Keratinocyte (primary cell): ENCODE measurements around the gene PES1. TPM values are rescaled to one million over a fixed set of nuclear protein-coding genes. Genes with fewer than 3 reads are reported as not detected.

ENCODE experiments used
- DNase-seq: peaks from one replicate; pipeline ENCODE4 v3.0.0-alpha.2; 2011; ENCODE audit warnings: low read depth, missing footprints, low spot score
- FAIRE-seq: peaks from 2 replicates; lab custom pipeline; 2011; peaks lifted over from hg19 to GRCh38; lab: Jason Lieb, UNC
- H2AFZ ChIP-seq: 2 replicates; pipeline ENCODE4 v1.6.0; 2012; ENCODE audit warnings: low read length, control low read depth, inconsistent platforms; ENCODE audit not compliant: control insufficient read depth
- H3K27ac ChIP-seq: 2 replicates; pipeline ENCODE4 v1.5.1; 2011; ENCODE audit warnings: low read length; ENCODE audit not compliant: control insufficient read depth, insufficient read depth
- H3K27me3 ChIP-seq: 3 replicates; pipeline ENCODE4 v1.6.0; 2011; ENCODE audit warnings: low read length; ENCODE audit not compliant: control insufficient read depth, insufficient read depth; ENCODE audit errors: extremely low read depth
- H3K36me3 ChIP-seq, 2 experiments: 2 replicates in 1 of 2; 3 replicates in 1 of 2; pipeline ENCODE4 v1.5.1; 2011; ENCODE audit warnings: low read length in 2 of 2, mild to moderate bottlenecking in 1 of 2; ENCODE audit not compliant: control insufficient read depth in 2 of 2, insufficient read depth in 2 of 2; ENCODE audit errors: extremely low read depth in 1 of 2
- H3K4me1 ChIP-seq: 3 replicates; pipeline ENCODE4 v1.5.1; 2011; ENCODE audit warnings: low read length; ENCODE audit not compliant: control insufficient read depth, insufficient read depth; ENCODE audit errors: extremely low read depth
- H3K4me2 ChIP-seq: 3 replicates; pipeline ENCODE4 v1.6.0; 2011; ENCODE audit warnings: low read depth, low read length; ENCODE audit not compliant: control insufficient read depth, insufficient read depth; ENCODE audit errors: extremely low read depth
- H3K4me3 ChIP-seq, 3 experiments: fragments of 200-600 bp in 1 of 3; sonication (generic) in 1 of 3; 2 replicates in 2 of 3; 3 replicates in 1 of 3; pipeline ENCODE4 v1.5.1; 2011 to 2016; ENCODE audit warnings: low read length in 3 of 3, mild to moderate bottlenecking in 3 of 3, control low read depth in 2 of 3, inconsistent platforms in 1 of 3, low read depth in 1 of 3, mixed read lengths in 1 of 3, mixed run types in 1 of 3, moderate library complexity in 1 of 3; ENCODE audit not compliant: control insufficient read depth in 2 of 3, insufficient read depth in 2 of 3; ENCODE audit errors: extremely low read depth in 1 of 3
- H3K79me2 ChIP-seq: 2 replicates; pipeline ENCODE4 v1.6.0; 2012; ENCODE audit warnings: low read length; ENCODE audit not compliant: control insufficient read depth, insufficient read depth
- H3K9ac ChIP-seq: 3 replicates; pipeline ENCODE4 v1.6.0; 2011; ENCODE audit warnings: low read length; ENCODE audit not compliant: control insufficient read depth, insufficient read depth; ENCODE audit errors: extremely low read depth
- H3K9me1 ChIP-seq: 3 replicates; pipeline ENCODE4 v1.6.0; 2011; ENCODE audit warnings: low read length; ENCODE audit not compliant: control insufficient read depth, insufficient read depth; ENCODE audit errors: extremely low read depth
- H3K9me3 ChIP-seq: 2 replicates; pipeline ENCODE4 v1.5.1; 2012; ENCODE audit warnings: low read depth, low read length; ENCODE audit not compliant: control insufficient read depth
- H4K20me1 ChIP-seq: 3 replicates; pipeline ENCODE4 v1.6.0; 2011; ENCODE audit warnings: low read length; ENCODE audit not compliant: control insufficient read depth, insufficient read depth; ENCODE audit errors: extremely low read depth
- EZH2 ChIP-seq: IDR thresholded peaks from one replicate; pipeline ENCODE4 v1.6.1; 2012; ENCODE audit warnings: inconsistent platforms, mild to moderate bottlenecking, low read length, moderate library complexity
- dilution Hi-C: fragments of 300-500 bp; cut with MboI; formaldehyde crosslinking; loops from one replicate; pipeline ENCODE4 v1.7.0; 2020; ENCODE audit warnings: low sequenced_read_pairs; ENCODE audit not compliant: extremely low pct_ligation_motif_present
- polyA plus RNA-seq, 5 experiments: library from polyadenylated mRNA; depleted of rRNA in 3 of 5; stranded (reverse) in 3 of 5; stranded (forward) in 1 of 5; unstranded in 1 of 5; fragments of >200 nt; gene quantifications; 1 replicate in 1 of 5; 2 replicates in 3 of 5; 3 replicates in 1 of 5; pipeline versions ENCODE4 v1.2.1 to v1.2.3, GENCODE V29; 2011 to 2012; ENCODE audit warnings: missing spikeins in 2 of 5, low read depth in 1 of 5, low replicate concordance in 1 of 5
- TF ChIP-seq, protein P1 (sequence below), 3 experiments: IDR thresholded peaks in 1 of 3; conservative IDR thresholded peaks in 1 of 3; optimal IDR thresholded peaks in 1 of 3; 2 replicates in 2 of 3; 3 replicates in 1 of 3; pipeline versions ENCODE3 to v1.5.1; 2011; ENCODE audit warnings: low read length in 3 of 3, mild to moderate bottlenecking in 3 of 3, moderate library complexity in 2 of 3, control low read depth in 1 of 3, inconsistent platforms in 1 of 3; ENCODE audit not compliant: insufficient read depth in 2 of 3; ENCODE audit errors: extremely low read depth in 1 of 3

Gene PES1
- polyA plus RNA-seq, 1 donor (not counting 4 experiments of a cell fraction or from before 2014, with no cell fraction given): 116 TPM

DNA sequence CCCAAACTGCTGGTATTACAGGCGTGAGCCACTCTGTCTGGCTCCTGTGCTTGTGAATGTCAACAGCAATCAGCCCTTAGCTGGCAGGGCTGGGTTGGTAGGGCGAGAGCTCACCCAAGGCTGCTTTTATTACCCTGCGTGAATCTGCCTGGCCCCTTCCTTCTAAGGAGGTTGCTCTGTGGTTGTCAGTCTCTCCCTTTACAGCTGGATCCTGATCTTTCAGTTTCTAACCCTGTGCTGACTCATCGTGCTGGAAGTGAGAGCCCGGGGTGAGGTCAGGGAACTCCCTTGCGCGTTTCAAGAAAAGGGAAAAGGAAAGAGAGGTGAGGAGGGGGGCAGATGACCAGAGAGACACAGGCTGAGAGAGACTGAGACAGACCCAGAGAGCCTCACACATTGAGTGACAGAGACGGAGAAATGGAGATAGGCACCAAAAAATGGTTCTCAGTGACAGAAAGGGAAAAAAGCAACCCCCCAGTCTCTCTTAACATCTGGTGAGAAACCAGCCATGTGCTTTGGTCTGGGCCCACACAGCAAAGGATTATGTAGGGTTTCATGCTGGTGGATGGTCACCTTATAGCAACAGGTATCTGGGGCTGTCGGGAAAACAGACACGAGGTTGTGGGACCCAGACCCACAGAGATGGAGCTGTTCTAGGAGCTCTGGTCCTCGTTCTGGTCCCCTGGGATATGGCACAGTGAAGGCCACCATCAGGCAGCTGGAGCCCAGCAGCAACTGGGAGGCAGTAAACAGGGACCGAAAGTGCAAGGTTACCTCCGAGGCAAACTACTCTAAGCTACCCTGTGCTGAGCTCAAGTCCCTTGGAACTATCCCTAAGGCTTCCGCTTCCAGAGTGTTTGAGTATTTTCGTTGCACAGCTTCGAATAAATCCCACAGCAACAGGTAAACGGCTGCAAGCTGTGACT, 17.8 kb upstream of the PES1 start:
- FAIRE-seq (peak; percentile 90), DNase-seq (no peak)
- TF ChIP-seq, protein P1, sequence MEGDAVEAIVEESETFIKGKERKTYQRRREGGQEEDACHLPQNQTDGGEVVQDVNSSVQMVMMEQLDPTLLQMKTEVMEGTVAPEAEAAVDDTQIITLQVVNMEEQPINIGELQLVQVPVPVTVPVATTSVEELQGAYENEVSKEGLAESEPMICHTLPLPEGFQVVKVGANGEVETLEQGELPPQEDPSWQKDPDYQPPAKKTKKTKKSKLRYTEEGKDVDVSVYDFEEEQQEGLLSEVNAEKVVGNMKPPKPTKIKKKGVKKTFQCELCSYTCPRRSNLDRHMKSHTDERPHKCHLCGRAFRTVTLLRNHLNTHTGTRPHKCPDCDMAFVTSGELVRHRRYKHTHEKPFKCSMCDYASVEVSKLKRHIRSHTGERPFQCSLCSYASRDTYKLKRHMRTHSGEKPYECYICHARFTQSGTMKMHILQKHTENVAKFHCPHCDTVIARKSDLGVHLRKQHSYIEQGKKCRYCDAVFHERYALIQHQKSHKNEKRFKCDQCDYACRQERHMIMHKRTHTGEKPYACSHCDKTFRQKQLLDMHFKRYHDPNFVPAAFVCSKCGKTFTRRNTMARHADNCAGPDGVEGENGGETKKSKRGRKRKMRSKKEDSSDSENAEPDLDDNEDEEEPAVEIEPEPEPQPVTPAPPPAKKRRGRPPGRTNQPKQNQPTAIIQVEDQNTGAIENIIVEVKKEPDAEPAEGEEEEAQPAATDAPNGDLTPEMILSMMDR (optimal IDR thresholded peaks at IDR 0.05 in 1 of 3, IDR thresholded peaks at IDR 0.05 in 1 of 3, conservative IDR thresholded peaks at IDR 0.05 in 1 of 3; ENCODE audit: extremely low read depth in 1 of 3, insufficient read depth in 2 of 3, low read length in 3 of 3): no peak
- TF ChIP-seq EZH2: no peak
- Histone ChIP-seq H3K36me3 (no peaks in the 10 kb centered on the region), H3K9me3 (no peaks in the 10 kb centered on the region), H4K20me1 (no peaks in the 10 kb centered on the region), H3K9me1 (no peaks in the 10 kb centered on the region), H3K79me2 (no peaks in the 10 kb centered on the region), H3K4me3 (no peak overlapping the region), H3K27me3 (no peaks in the 10 kb centered on the region), H2AFZ (peak overlapping the region; percentile 50), H3K4me1 (peaks cover 28% of the 10 kb centered on the region), H3K4me2 (peak overlapping the region; percentile 59), H3K27ac (peak overlapping the region; percentile 4), H3K9ac (no peak overlapping the region)
- dilution Hi-C loops: no loop called here

DNA sequence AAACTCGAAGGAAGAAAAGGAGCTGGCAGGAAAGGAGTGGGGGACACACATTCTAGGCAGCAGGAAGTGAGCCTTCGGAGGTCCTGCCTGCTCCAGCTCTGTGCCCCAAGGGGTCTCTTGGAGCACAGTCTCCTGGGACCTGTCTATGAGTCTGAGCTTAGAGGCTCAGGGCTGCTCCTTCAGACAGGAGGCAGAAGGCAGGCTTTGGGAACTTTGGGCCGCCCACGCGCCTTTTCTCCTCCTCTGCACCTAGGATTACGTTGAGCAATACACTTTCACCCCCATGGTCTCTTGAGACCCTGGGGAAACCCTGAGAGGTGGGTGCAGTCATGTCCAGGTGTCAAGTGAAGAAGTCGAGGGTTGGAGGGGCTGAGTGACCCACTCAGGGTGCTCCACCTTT, 16.2 kb upstream of the PES1 start:
- Histone ChIP-seq H3K36me3 (no peaks in the 10 kb centered on the region), H3K9ac (no peak overlapping the region), H3K79me2 (no peaks in the 10 kb centered on the region), H3K27me3 (no peaks in the 10 kb centered on the region), H3K4me1 (peaks cover 28% of the 10 kb centered on the region), H3K27ac (no peak overlapping the region), H2AFZ (no peak overlapping the region), H3K9me3 (no peaks in the 10 kb centered on the region), H3K9me1 (no peaks in the 10 kb centered on the region), H4K20me1 (no peaks in the 10 kb centered on the region), H3K4me2 (no peak overlapping the region), H3K4me3 (no peak overlapping the region)
- no peak for DNase-seq
- TF ChIP-seq, protein P1 (optimal IDR thresholded peaks at IDR 0.05 in 1 of 3, IDR thresholded peaks at IDR 0.05 in 1 of 3, conservative IDR thresholded peaks at IDR 0.05 in 1 of 3; ENCODE audit: extremely low read depth in 1 of 3, insufficient read depth in 2 of 3, low read length in 3 of 3): no peak
- no peak for TF ChIP-seq EZH2
- dilution Hi-C loops: no loop called here
- no peak for FAIRE-seq
